Uterus (tissue), 2 donors: ENCODE data around the gene TANGO2.

ENCODE experiments used
- CTCF ChIP-seq, 4 experiments: fragments of 200-600 bp in 2 of 4; fragments of 450-650 bp in 2 of 4; sonication (generic) in 2 of 4; IDR thresholded peaks; one replicate each; pipeline ENCODE4 v1.5.1; 2016 to 2019; ENCODE audit warnings: antibody characterized with exemption in 4 of 4, mild to moderate bottlenecking in 2 of 4, moderate library complexity in 1 of 4
- POLR2A ChIP-seq, 2 donors: fragments of 450-650 bp; IDR thresholded peaks; one replicate each; pipeline ENCODE4 v1.6.1; 2016; ENCODE audit warnings: antibody characterized with exemption in 2 of 2, mild to moderate bottlenecking in 1 of 2, moderate library complexity in 1 of 2

GRCh38 chr22:19988965-19989724, 31.8 kb upstream of the TANGO2 start:
- TF ChIP-seq POLR2A (IDR thresholded peaks at IDR 0.05) (no peak), CTCF (IDR thresholded peaks at IDR 0.05) (no peak)
